AG10803 (cell line): ENCODE measurements around the gene OTOP2.
A peak's percentile ranks its signal among the peaks of the same experiment; 100 is the strongest.

Source experiments
- DNase-seq: peaks from one replicate; pipeline ENCODE4 v3.0.0; 2010; ENCODE audit warnings: low read depth
- H3K4me3 ChIP-seq: 2 replicates; pipeline ENCODE4 v1.5.1; 2011; ENCODE audit warnings: mild to moderate bottlenecking, low read length, control low read depth
- TF ChIP-seq, protein P1 (sequence below): conservative IDR thresholded peaks from 2 replicates; pipeline ENCODE4 v1.5.1; 2011; ENCODE audit warnings: mild to moderate bottlenecking, low read length, control low read depth, inconsistent platforms

The OTOP2 gene

DNA sequence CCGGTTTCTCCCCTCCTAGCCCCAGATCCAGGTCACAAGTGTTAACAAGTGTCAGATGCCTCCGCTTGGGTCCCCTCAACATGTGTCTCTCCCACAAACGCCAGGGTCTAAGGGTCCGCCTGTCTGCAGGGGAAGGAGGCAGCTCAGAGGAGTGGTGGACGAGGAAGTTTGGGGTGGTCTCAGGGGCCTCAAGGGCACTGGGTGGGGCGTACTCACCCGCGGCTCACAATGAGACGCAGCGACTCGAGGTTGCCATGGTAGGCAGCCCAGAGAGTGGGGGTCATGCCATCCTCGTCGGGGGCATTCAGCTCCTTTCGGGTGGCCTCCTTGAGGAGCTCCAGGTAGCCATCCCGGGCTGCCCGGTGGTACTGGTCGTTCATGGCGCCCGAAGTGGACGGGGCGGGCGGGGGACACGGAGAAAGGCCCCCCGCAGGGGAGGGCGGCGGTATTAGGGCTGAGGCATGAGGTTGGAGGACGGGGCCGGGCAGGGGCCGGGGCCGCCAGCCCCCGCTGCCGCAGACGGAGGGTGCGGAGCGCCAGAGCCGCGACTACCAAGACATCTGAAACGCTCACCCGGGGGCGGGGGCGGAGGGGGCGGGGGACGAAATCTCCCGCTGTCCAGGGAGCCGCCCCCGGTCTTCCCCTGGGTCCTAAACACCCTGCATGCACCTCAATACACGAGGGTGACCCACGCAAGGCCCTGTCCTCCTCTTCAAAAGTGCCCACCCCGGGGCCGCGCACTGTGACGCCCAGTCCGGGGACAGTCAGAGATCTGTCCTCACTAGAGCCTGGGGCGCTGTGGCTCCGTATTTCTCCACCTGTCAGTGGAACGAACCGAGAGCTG, 1.2 kb upstream of the OTOP2 start, which contains the start of gene USH1G:
Gene USH1G (minus strand): TSS at position 562 of the 844 bp plus-strand sequence. CDS start 182 bp downstream, at position 380.
- no peak within 1 kb of the TSS for H3K4me3 ChIP-seq
- TF ChIP-seq, protein P1, sequence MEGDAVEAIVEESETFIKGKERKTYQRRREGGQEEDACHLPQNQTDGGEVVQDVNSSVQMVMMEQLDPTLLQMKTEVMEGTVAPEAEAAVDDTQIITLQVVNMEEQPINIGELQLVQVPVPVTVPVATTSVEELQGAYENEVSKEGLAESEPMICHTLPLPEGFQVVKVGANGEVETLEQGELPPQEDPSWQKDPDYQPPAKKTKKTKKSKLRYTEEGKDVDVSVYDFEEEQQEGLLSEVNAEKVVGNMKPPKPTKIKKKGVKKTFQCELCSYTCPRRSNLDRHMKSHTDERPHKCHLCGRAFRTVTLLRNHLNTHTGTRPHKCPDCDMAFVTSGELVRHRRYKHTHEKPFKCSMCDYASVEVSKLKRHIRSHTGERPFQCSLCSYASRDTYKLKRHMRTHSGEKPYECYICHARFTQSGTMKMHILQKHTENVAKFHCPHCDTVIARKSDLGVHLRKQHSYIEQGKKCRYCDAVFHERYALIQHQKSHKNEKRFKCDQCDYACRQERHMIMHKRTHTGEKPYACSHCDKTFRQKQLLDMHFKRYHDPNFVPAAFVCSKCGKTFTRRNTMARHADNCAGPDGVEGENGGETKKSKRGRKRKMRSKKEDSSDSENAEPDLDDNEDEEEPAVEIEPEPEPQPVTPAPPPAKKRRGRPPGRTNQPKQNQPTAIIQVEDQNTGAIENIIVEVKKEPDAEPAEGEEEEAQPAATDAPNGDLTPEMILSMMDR: no peak
- DNase-seq: no peak

DNA sequence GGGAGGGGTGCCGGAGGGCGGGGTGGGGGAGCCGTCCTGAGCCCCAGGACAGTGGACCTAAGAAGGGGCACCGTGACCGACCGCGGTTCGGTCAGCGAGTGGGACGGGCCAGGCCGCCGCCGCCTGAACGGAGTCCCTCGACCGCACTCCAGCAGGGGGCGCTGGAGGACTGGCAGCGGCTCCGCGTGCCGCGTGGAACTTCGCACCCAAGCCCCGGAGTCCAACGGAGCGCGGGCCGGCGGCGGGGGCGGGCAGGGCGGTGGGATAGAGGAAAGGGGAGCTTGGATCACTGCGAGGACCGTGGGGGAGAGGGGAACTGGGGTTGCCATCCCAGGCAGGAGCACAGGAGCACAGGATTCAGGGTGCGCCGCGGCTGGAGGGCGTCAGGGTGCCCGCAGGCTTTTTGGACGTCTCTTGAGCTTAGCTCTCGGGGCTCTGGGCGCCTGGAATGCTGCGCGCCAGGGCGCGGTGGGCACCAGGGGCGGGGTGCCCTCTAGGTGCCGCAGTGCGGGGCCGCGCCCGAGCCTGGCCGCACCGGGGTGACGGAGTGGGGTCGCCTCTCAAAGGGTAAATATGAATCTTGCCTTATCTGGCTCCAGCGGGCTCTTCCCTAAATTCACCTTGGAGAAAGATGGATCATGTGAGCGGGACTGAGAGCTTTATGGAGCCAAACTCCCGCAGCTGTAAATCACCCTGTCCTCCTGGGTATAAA, 379 bp upstream of the OTOP2 start:
- TF ChIP-seq, protein P1: peak; percentile 46
- peak; percentile 13 for DNase-seq
- no peak overlapping the region for H3K4me3 ChIP-seq

GRCh38 chr17:74925242-74925641, 1.2 kb downstream of the OTOP2 start:
- no peak overlapping the region for H3K4me3 ChIP-seq

GRCh38 chr17:74928786-74929185, 4.7 kb downstream of the OTOP2 start:
- TF ChIP-seq, protein P1: no peak
- no peak overlapping the region for H3K4me3 ChIP-seq
- no peak for DNase-seq

More at GRCh38 chr17:74925242-74925641, 1.2 kb downstream of the OTOP2 start:
- TF ChIP-seq, protein P1: no peak
- DNase-seq: no peak

DNA sequence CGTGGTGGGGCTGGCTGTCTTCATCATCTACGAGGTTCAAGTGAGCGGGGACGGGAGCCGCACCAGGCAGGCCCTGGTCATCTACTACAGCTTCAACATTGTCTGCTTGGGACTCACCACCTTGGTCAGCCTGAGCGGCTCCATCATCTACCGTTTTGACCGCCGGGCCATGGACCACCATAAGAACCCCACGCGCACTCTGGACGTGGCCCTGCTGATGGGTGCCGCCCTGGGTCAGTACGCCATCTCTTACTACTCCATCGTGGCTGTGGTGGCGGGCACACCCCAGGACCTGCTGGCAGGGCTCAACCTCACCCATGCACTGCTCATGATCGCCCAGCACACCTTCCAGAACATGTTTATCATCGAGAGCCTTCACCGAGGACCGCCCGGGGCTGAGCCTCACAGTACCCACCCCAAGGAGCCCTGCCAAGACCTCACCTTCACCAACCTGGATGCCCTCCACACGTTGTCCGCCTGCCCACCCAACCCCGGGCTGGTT, 6.5 kb downstream of the OTOP2 start:
- DNase-seq: no peak
- TF ChIP-seq, protein P1: no peak
- no peak overlapping the region for H3K4me3 ChIP-seq

GRCh38 chr17:74935048-74935447, 11.0 kb downstream of the OTOP2 start:
- TF ChIP-seq, protein P1: no peak
- H3K4me3 ChIP-seq: no peak overlapping the region
- no peak for DNase-seq
